ENCODE measurements around the gene SIRPD. TPM values are rescaled to one million over a fixed set of nuclear protein-coding genes. Genes with fewer than 3 reads are reported as not detected.

SIRPD gene
- total RNA-seq, 1 experiment from 2014 or later = not detected

- H3K27ac Mint-ChIP-seq (ENCODE audit: low read depth, unreplicated experiment) = no peak overlapping the region
- TF ChIP-seq CTCF (IDR thresholded peaks at IDR 0.05; ENCODE audit: unreplicated experiment) = no peak
- CTCF ChIA-PET = interaction anchor here (0.7 to 1.1 kb wide), 4 partner anchors 26 to 199 kb away, joined by 3 to 5 read pairs (median 4); no protein-coding TSS in a partner anchor
- H3K4me3 Mint-ChIP-seq (ENCODE audit: unreplicated experiment) = no peak overlapping the region
- H3K27me3 Mint-ChIP-seq (ENCODE audit: insufficient read depth, unreplicated experiment) = no peaks in the 10 kb centered on the region
- H3K4me1 Mint-ChIP-seq (ENCODE audit: insufficient read depth, unreplicated experiment) = no peaks in the 10 kb centered on the region
- H3K9me3 Mint-ChIP-seq (ENCODE audit: unreplicated experiment) = no peaks in the 10 kb centered on the region
- DNase-seq (ENCODE audit: unreplicated experiment) = no peak
- no peaks in the 10 kb centered on the region for H3K36me3 Mint-ChIP-seq (ENCODE audit: insufficient read depth, unreplicated experiment)
- POLR2A ChIA-PET = interaction anchor here (0.8 kb wide), 1 partner anchor 10 kb away, joined by 7 read pairs; no protein-coding TSS in a partner anchor
- BruUV-seq (replicated peaks) = no TSS peak
- intact Hi-C loops (cut with micrococcal nuclease) = no loop called here
Observed at GRCh38 chr20:1534526-1534925, 23.0 kb downstream of the SIRPD start.

GRCh38 chr20:1533059-1533458, 24.4 kb downstream of the SIRPD start:
- TF ChIP-seq CTCF (IDR thresholded peaks at IDR 0.05; ENCODE audit: unreplicated experiment) = peak; percentile 16
- peak; percentile 40 for DNase-seq (ENCODE audit: unreplicated experiment)
- no peaks in the 10 kb centered on the region for H3K4me1 Mint-ChIP-seq (ENCODE audit: insufficient read depth, unreplicated experiment)
- peaks cover 7% of the 10 kb centered on the region for H3K9me3 Mint-ChIP-seq (ENCODE audit: unreplicated experiment)
- no peaks in the 10 kb centered on the region for H3K27me3 Mint-ChIP-seq (ENCODE audit: insufficient read depth, unreplicated experiment)
- no peak overlapping the region for H3K4me3 Mint-ChIP-seq (ENCODE audit: unreplicated experiment)
- ChIA-PET CTCF (interaction anchor here (0.6 to 1.8 kb wide), 7 partner anchors 13 to 991 kb away, joined by 3 to 6 read pairs (median 3); no protein-coding TSS in a partner anchor), POLR2A (no interaction called here)
- no TSS peak for BruUV-seq (replicated peaks)
- intact Hi-C loops (cut with micrococcal nuclease) = loop anchor here (1.0 kb wide), 1 partner anchor 201 kb away; no protein-coding TSS in a partner anchor
- no peaks in the 10 kb centered on the region for H3K36me3 Mint-ChIP-seq (ENCODE audit: insufficient read depth, unreplicated experiment)
- H3K27ac Mint-ChIP-seq (ENCODE audit: low read depth, unreplicated experiment) = no peak overlapping the region

GRCh38 chr20:1528811-1529210, 28.7 kb downstream of the SIRPD start:
- Mint-ChIP-seq H3K27ac (ENCODE audit: low read depth, unreplicated experiment) (no peak overlapping the region), H3K36me3 (ENCODE audit: insufficient read depth, unreplicated experiment) (no peaks in the 10 kb centered on the region), H3K4me3 (ENCODE audit: unreplicated experiment) (no peak overlapping the region), H3K9me3 (ENCODE audit: unreplicated experiment) (peaks cover 8% of the 10 kb centered on the region), H3K4me1 (ENCODE audit: insufficient read depth, unreplicated experiment) (no peaks in the 10 kb centered on the region), H3K27me3 (ENCODE audit: insufficient read depth, unreplicated experiment) (no peaks in the 10 kb centered on the region)
- TF ChIP-seq CTCF (IDR thresholded peaks at IDR 0.05; ENCODE audit: unreplicated experiment) = no peak
- ChIA-PET POLR2A (interaction anchor here (0.6 to 1.1 kb wide), 3 partner anchors 17 to 263 kb away, joined by 3 read pairs; no protein-coding TSS in a partner anchor), CTCF (interaction anchor here (0.9 to 2.4 kb wide), 4 partner anchors 19 to 206 kb away, joined by 3 to 16 read pairs (median 4); no protein-coding TSS in a partner anchor)
- no TSS peak for BruUV-seq (replicated peaks)
- intact Hi-C loops (cut with micrococcal nuclease) = no loop called here
- peak; percentile 65 for DNase-seq (ENCODE audit: unreplicated experiment)

- DNase-seq (ENCODE audit: unreplicated experiment) = no peak
- no peaks in the 10 kb centered on the region for H3K4me1 Mint-ChIP-seq (ENCODE audit: insufficient read depth, unreplicated experiment)
- H3K4me3 Mint-ChIP-seq (ENCODE audit: unreplicated experiment) = no peak overlapping the region
- POLR2A ChIA-PET = interaction anchor here (0.8 to 1.2 kb wide), 4 partner anchors 10 to 38 kb away, joined by 3 to 5 read pairs (median 3); no protein-coding TSS in a partner anchor
- no peak overlapping the region for H3K27ac Mint-ChIP-seq (ENCODE audit: low read depth, unreplicated experiment)
- BruUV-seq (replicated peaks) = no TSS peak
- no peaks in the 10 kb centered on the region for H3K27me3 Mint-ChIP-seq (ENCODE audit: insufficient read depth, unreplicated experiment)
- peaks cover 8% of the 10 kb centered on the region for H3K9me3 Mint-ChIP-seq (ENCODE audit: unreplicated experiment)
- no peaks in the 10 kb centered on the region for H3K36me3 Mint-ChIP-seq (ENCODE audit: insufficient read depth, unreplicated experiment)
- CTCF ChIA-PET = interaction anchor here (1.3 to 2.4 kb wide), 4 partner anchors 19 to 237 kb away, joined by 4 to 16 read pairs (median 7); no protein-coding TSS in a partner anchor
- TF ChIP-seq CTCF (IDR thresholded peaks at IDR 0.05; ENCODE audit: unreplicated experiment) = no peak
- intact Hi-C loops (cut with micrococcal nuclease) = no loop called here
Observed at GRCh38 chr20:1527923-1528322, 29.6 kb downstream of the SIRPD start.
